Progenitor cell of endocrine pancreas (in vitro differentiated cells): ENCODE measurements around the gene DDO. TPM values are rescaled to one million over a fixed set of nuclear protein-coding genes. Genes with fewer than 3 reads are reported as not detected.

Experiments used
- DNase-seq: peaks from one replicate; pipeline ENCODE4 v3.0.0; 2021; ENCODE audit warnings: low spot score; ENCODE audit not compliant: unreplicated experiment
- H3K27ac Mint-ChIP-seq: 2 replicates; pipeline ENCODE4 v1.8.0; 2021; ENCODE audit warnings: mild to moderate bottlenecking, moderate library complexity, mixed read lengths
- H3K27me3 Mint-ChIP-seq: 2 replicates; pipeline ENCODE4 v1.8.0; 2021; ENCODE audit warnings: mixed read lengths
- H3K36me3 Mint-ChIP-seq: 2 replicates; pipeline ENCODE4 v1.8.0; 2022; ENCODE audit warnings: mixed read lengths; ENCODE audit not compliant: insufficient read depth
- H3K4me1 Mint-ChIP-seq: 2 replicates; pipeline ENCODE4 v1.8.0; 2021; ENCODE audit warnings: low read depth, mixed read lengths
- H3K4me3 Mint-ChIP-seq: 2 replicates; pipeline ENCODE4 v1.8.0; 2021; ENCODE audit warnings: low read depth, mild to moderate bottlenecking, moderate library complexity, mixed read lengths
- H3K9me3 Mint-ChIP-seq: 2 replicates; pipeline ENCODE4 v1.8.0; 2021; ENCODE audit warnings: low read depth, mixed read lengths
- CTCF ChIP-seq: fragments of 200-600 bp; sonication (generic); IDR thresholded peaks from one replicate; pipeline ENCODE4 v1.5.0; 2021; ENCODE audit warnings: antibody characterized with exemption, mild to moderate bottlenecking; ENCODE audit not compliant: unreplicated experiment
- total RNA-seq: library from RNA; stranded (reverse); gene quantifications from 2 replicates; pipeline ENCODE4 v1.2.1, GENCODE V29; 2021

DDO gene
- total RNA-seq, 1 donor from 2014 or later = not detected

GRCh38 chr6:110446405-110446804 lies 31.0 kb upstream of the DDO start:
- H3K4me1 Mint-ChIP-seq = peaks cover 9% of the 10 kb centered on the region
- no peaks in the 10 kb centered on the region for H3K36me3 Mint-ChIP-seq
- no peak for DNase-seq
- no peaks in the 10 kb centered on the region for H3K9me3 Mint-ChIP-seq
- no peak overlapping the region for H3K27ac Mint-ChIP-seq
- TF ChIP-seq CTCF = no peak
- no peaks in the 10 kb centered on the region for H3K27me3 Mint-ChIP-seq
- no peak overlapping the region for H3K4me3 Mint-ChIP-seq

GRCh38 chr6:110440026-110440425 lies 24.7 kb upstream of the DDO start:
- peaks cover under 1% of the 10 kb centered on the region for H3K4me1 Mint-ChIP-seq
- no peak for DNase-seq
- TF ChIP-seq CTCF = no peak
- H3K4me3 Mint-ChIP-seq = no peak overlapping the region
- peaks cover 14% of the 10 kb centered on the region for H3K27me3 Mint-ChIP-seq
- no peak overlapping the region for H3K27ac Mint-ChIP-seq
- H3K9me3 Mint-ChIP-seq = no peaks in the 10 kb centered on the region
- H3K36me3 Mint-ChIP-seq = no peaks in the 10 kb centered on the region

- Mint-ChIP-seq H3K36me3 (no peaks in the 10 kb centered on the region), H3K27me3 (peaks cover 14% of the 10 kb centered on the region), H3K4me3 (no peak overlapping the region), H3K9me3 (no peaks in the 10 kb centered on the region), H3K4me1 (no peaks in the 10 kb centered on the region), H3K27ac (no peak overlapping the region)
- TF ChIP-seq CTCF = no peak
- no peak for DNase-seq
These were observed 24.0 kb upstream of the DDO start for GRCh38 chr6:110439356-110439755.

- H3K27me3 Mint-ChIP-seq = peaks cover 15% of the 10 kb centered on the region
- H3K27ac Mint-ChIP-seq = no peak overlapping the region
- DNase-seq = no peak
- no peaks in the 10 kb centered on the region for H3K9me3 Mint-ChIP-seq
- peaks cover 12% of the 10 kb centered on the region for H3K4me1 Mint-ChIP-seq
- no peaks in the 10 kb centered on the region for H3K36me3 Mint-ChIP-seq
- TF ChIP-seq CTCF = no peak
- H3K4me3 Mint-ChIP-seq = no peak overlapping the region
These were observed 19.7 kb upstream of the DDO start for GRCh38 chr6:110434961-110435602.

- Mint-ChIP-seq H3K4me1 (peaks cover 14% of the 10 kb centered on the region), H3K27ac (no peak overlapping the region), H3K9me3 (no peaks in the 10 kb centered on the region), H3K4me3 (no peak overlapping the region), H3K36me3 (no peaks in the 10 kb centered on the region), H3K27me3 (peaks cover 11% of the 10 kb centered on the region)
- no peak for TF ChIP-seq CTCF
- no peak for DNase-seq
These were observed 17.0 kb upstream of the DDO start for GRCh38 chr6:110432285-110432900.
